Upper lobe of left lung (tissue), 6 donors: Measurements from ENCODE around the gene AMBP. TPM values are rescaled to one million over a fixed set of nuclear protein-coding genes. Genes with fewer than 3 reads are reported as not detected.
A peak's percentile ranks its signal among the peaks of the same experiment; 100 is the strongest.

Experiments
- ATAC-seq, 2 donors: fragments of 200-7000 bp; cut with Tn5 transposase; one replicate each; pipeline ENCODE4 v1.9.1; 2022; ENCODE audit warnings: mild to moderate bottlenecking in 2 of 2, moderate library complexity in 2 of 2; ENCODE audit not compliant: low FRiP score in 2 of 2
- DNase-seq, 2 donors: peaks; one replicate each; pipeline ENCODE4 v3.0.0-alpha.2; 2019 to 2020
- H3K27ac ChIP-seq, 4 donors: fragments of 200-600 bp; sonication (generic); one replicate each; pipeline ENCODE4 v1.5.1; 2016 to 2019
- H3K27me3 ChIP-seq, 4 donors: fragments of 200-600 bp; sonication (generic); one replicate each; pipeline ENCODE4 v1.5.1; 2017 to 2019
- H3K36me3 ChIP-seq, 4 donors: fragments of 200-600 bp; sonication (generic); one replicate each; pipeline ENCODE4 v1.5.1; 2016 to 2019
- H3K4me1 ChIP-seq, 4 donors: fragments of 200-600 bp; sonication (generic); one replicate each; pipeline ENCODE4 v1.5.1; 2018 to 2019
- H3K4me3 ChIP-seq, 4 donors: fragments of 200-600 bp; sonication (generic); one replicate each; pipeline ENCODE4 v1.5.1; 2017 to 2019; ENCODE audit warnings: mild to moderate bottlenecking in 2 of 4, moderate library complexity in 1 of 4
- H3K9me3 ChIP-seq, 4 donors: fragments of 200-600 bp; sonication (generic); one replicate each; pipeline ENCODE4 v1.5.1; 2018 to 2019
- EP300 ChIP-seq, 4 donors: sonication (generic); formaldehyde crosslinking; IDR thresholded peaks; one replicate each; pipeline ENCODE4 v1.5.1; 2017; ENCODE audit warnings: antibody characterized with exemption in 4 of 4, control low read depth in 2 of 4
- POLR2A ChIP-seq, 4 donors: fragments of 450-650 bp; IDR thresholded peaks; one replicate each; pipeline ENCODE4 v1.5.1; 2016 to 2017; ENCODE audit warnings: antibody characterized with exemption in 4 of 4, mild to moderate bottlenecking in 2 of 4
- POLR2AphosphoS5 ChIP-seq, 2 donors: sonication (generic); formaldehyde crosslinking; IDR thresholded peaks; one replicate each; pipeline ENCODE4 v1.5.1; 2017; ENCODE audit warnings: antibody characterized with exemption in 2 of 2
- WGBS, 2 donors: methylation state at CpG; one replicate each; pipeline ENCODE4 v1.1.5; 2017 to 2018; 5-methylcytosine and 5-hydroxymethylcytosine counted together
- total RNA-seq, 6 donors: library from RNA; depleted of rRNA in 4 of 6; stranded (reverse); fragments of >200 nt in 4 of 6; gene quantifications; one replicate each; pipeline versions ENCODE4 v1.1.0 to v1.2.1, GENCODE V29; 2016 to 2021
- TF ChIP-seq, protein P1 (sequence below), 6 experiments: fragments of 450-650 bp in 4 of 6; fragments of 200-600 bp in 2 of 6; sonication (generic) in 2 of 6; IDR thresholded peaks; one replicate each; pipeline ENCODE4 v1.5.1; 2016 to 2019; ENCODE audit warnings: antibody characterized with exemption in 6 of 6
- donor health status: DM: no; HTN: no; CAD: no; lungs with moderate emphysema.
- donor health status: DM: no; HTN: yes; CAD: no; lungs with severe emphysema.

AMBP gene
- total RNA-seq, 6 donors from 2014 or later = 0.46 to 4.0 (median 3.1) TPM; not detected in 3

DNA sequence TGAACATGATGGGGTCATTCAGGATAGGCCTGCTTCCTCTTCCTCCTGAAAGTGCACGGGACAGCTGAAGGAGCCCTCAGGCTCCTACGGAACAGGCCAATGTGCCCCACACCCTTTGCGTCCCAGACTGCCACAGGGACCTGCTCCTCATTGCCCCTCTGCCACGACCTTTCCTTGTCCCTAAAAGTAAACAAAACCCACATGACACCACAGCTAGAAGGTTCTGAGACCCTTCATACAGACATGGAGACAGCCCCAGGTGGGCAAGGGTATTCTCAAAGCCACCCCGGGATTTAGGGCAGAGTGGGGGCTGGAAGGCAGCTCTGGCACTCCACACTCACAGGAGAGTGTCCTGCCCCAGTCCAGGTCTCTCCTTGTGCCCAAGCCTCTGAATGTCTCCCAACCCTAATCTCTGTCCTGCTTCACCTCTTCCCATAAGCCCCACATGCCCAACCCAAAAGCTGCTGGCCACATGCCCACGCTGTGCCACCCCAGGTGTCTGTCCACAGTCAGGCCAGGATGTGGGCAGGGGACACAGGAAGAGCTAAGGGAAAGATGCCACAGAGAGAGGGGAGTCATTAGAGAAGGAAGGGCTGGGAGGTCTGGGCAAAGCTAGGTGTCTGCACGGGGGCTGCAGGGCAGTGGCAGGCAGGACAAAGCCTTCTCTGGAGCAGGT is 800 bp downstream of the AMBP start:
- DNase-seq = no peak
- H3K27ac ChIP-seq = no peak overlapping the region
- ATAC-seq = no peak
- H3K9me3 ChIP-seq = no peaks in the 10 kb centered on the region
- WGBS, 2 donors = 47 to 59% methylated on average over 6 to 7 of the region's 7 CpGs
- no peak overlapping the region for H3K4me3 ChIP-seq
- no peaks in the 10 kb centered on the region for H3K36me3 ChIP-seq
- no peaks in the 10 kb centered on the region for H3K27me3 ChIP-seq
- peaks cover 0 to 27% (median 11%) of the 10 kb centered on the region in 4 donors for H3K4me1 ChIP-seq
- TF ChIP-seq, protein P1, sequence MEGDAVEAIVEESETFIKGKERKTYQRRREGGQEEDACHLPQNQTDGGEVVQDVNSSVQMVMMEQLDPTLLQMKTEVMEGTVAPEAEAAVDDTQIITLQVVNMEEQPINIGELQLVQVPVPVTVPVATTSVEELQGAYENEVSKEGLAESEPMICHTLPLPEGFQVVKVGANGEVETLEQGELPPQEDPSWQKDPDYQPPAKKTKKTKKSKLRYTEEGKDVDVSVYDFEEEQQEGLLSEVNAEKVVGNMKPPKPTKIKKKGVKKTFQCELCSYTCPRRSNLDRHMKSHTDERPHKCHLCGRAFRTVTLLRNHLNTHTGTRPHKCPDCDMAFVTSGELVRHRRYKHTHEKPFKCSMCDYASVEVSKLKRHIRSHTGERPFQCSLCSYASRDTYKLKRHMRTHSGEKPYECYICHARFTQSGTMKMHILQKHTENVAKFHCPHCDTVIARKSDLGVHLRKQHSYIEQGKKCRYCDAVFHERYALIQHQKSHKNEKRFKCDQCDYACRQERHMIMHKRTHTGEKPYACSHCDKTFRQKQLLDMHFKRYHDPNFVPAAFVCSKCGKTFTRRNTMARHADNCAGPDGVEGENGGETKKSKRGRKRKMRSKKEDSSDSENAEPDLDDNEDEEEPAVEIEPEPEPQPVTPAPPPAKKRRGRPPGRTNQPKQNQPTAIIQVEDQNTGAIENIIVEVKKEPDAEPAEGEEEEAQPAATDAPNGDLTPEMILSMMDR (IDR thresholded peaks at IDR 0.05) = no peak
- TF ChIP-seq POLR2AphosphoS5 (IDR thresholded peaks at IDR 0.05) (no peak), POLR2A (IDR thresholded peaks at IDR 0.05) (no peak), EP300 (IDR thresholded peaks at IDR 0.05) (no peak)

DNA sequence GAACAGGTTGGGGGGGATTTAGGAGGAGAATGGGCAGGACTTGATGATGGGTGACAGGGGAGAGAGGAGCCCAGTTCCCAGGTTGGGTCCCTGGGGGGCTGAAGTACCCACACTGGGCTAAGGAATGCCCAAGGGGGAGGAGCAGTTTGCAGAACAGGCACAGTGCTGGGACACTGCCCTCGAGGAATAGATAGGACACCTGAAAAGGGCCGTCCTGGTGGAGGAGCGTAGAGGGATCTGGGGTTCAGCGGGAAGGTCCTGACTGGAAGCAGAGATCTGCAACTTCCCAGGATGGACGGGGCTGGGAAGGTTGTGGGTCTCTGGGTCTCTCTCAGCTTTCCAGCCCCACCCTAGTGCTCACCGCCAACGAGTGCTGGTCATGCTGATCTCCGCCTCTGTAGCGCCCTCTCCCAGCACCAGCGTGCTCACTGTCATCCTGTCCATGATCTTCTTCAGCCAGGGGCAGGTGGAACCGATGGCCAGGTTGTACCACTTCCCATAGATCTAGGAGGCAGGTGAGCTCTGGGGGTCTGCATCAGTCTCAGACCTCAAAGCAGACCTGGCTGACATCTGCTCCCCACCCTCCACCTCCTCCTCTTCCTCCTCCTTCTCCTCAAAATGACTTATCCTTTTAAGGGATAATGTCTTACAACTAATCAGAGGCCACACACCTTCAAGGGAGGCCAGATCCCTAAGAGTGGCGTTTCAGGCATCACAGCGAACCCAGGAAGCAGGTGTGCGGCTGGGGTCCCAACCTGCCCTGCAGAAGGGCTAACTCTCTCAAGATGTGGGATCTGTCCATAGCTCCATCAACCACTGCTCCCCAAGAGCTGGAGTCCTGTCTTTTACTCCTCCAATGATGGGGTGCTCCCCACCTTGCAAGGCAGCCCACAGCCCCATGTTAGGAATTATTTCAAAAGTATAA is 1.6 kb downstream of the AMBP start:
- Histone ChIP-seq H3K4me1 (peaks cover 0 to 19% (median 11%) of the 10 kb centered on the region in 4 donors), H3K4me3 (no peak overlapping the region), H3K36me3 (no peaks in the 10 kb centered on the region), H3K9me3 (no peaks in the 10 kb centered on the region), H3K27ac (no peak overlapping the region), H3K27me3 (no peaks in the 10 kb centered on the region)
- ATAC-seq (no peak), DNase-seq (no peak)
- TF ChIP-seq POLR2A (IDR thresholded peaks at IDR 0.05) (no peak), POLR2AphosphoS5 (IDR thresholded peaks at IDR 0.05) (no peak), EP300 (IDR thresholded peaks at IDR 0.05) (no peak)
- TF ChIP-seq, protein P1 (IDR thresholded peaks at IDR 0.05) = no peak
- 73 to 80% methylated on average over 13 of the region's 14 CpGs for WGBS, 2 donors

DNA sequence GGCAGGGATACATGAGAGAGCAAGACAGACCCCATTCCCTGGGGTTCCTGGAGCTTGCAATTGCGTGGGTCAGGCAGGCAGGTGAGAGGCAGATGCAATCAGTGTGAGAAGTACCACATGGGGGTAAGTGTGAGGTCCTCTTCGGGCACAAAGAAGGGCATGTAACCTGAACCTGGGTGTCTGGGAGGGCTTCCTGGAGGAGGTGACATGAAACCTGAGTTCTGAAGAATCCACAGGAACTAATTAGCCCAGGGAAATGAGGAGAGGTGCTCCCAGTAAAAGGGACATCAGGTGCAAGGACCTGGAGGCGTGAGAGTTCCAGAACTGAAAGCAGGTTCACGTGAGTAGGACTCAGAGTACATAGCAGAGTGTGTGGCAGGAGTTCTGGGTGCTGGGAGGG is 2.5 kb downstream of the AMBP start:
- no peak overlapping the region for H3K4me3 ChIP-seq
- H3K4me1 ChIP-seq = peaks cover 0 to 12% (median 7%) of the 10 kb centered on the region in 4 donors
- no peaks in the 10 kb centered on the region for H3K27me3 ChIP-seq
- no peak overlapping the region for H3K27ac ChIP-seq
- ATAC-seq (no peak), DNase-seq (no peak)
- WGBS, 2 donors = 59 to 93% methylated on average over 3 to 4 of the region's 4 CpGs
- H3K36me3 ChIP-seq = no peaks in the 10 kb centered on the region
- TF ChIP-seq POLR2A (IDR thresholded peaks at IDR 0.05) = no peak
- TF ChIP-seq EP300 (IDR thresholded peaks at IDR 0.05) = no peak
- TF ChIP-seq, protein P1 (IDR thresholded peaks at IDR 0.05) = no peak
- no peak for TF ChIP-seq POLR2AphosphoS5 (IDR thresholded peaks at IDR 0.05)
- no peaks in the 10 kb centered on the region for H3K9me3 ChIP-seq

DNA sequence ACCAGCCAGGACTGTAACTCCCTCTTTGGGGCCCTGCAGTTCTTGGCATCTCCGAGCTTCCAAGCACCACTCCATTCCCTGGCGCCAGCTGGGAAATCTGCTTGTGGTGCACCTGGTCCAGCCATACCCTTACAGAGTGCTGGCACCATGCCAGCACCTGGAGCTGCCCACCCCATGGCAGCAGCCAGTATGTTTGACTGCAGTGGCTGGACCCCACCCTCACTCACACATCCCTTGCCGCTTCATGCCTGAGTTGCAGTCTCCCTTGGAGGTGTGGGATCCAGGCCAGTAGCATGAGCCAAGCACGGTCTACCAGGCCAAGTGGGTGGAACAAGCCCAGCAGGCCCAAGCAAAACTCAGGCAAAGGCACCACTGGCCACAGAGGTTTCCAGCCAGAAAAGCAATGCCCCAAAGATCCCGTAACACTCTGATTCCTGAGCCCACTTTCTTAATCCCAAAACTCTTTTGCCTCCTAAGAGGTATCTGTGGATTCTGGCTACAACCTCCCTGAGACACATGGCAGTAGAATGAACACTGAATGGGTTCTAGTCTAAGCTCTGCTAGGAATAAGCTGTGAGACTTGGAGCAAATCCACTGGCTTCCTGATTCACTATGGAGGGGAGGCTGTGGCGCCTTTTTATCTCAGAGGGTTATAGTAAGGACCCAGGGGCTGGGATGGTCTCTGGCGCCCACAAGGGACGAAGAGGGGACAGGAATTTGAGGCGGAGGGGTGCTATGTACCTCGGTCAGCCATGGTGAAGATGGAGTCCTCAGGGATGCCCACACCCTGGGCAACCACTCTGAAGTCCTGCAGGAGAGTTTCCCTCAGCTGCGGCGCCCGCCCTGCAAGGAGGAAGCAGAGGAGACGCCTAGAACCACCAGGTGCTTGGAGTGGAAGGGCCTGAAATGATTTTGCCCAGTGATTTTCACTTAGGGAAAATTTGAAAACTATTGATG is 5.6 kb downstream of the AMBP start:
- Histone ChIP-seq H3K27me3 (no peaks in the 10 kb centered on the region), H3K4me1 (no peaks in the 10 kb centered on the region), H3K4me3 (no peak overlapping the region), H3K27ac (no peak overlapping the region), H3K36me3 (no peaks in the 10 kb centered on the region), H3K9me3 (no peaks in the 10 kb centered on the region)
- ATAC-seq (peak in 1 of 2 donors; percentile 69), DNase-seq (peak in 1 of 2 donors; percentile 34)
- TF ChIP-seq, protein P1 (IDR thresholded peaks at IDR 0.05) = no peak
- TF ChIP-seq POLR2A (IDR thresholded peaks at IDR 0.05) (no peak), EP300 (IDR thresholded peaks at IDR 0.05) (no peak), POLR2AphosphoS5 (IDR thresholded peaks at IDR 0.05) (no peak)
- 69 to 76% methylated on average over 10 to 14 of the region's 14 CpGs for WGBS, 2 donors
